HepG2 (cell line): ENCODE measurements around the gene FRMPD2. TPM values are rescaled to one million over a fixed set of nuclear protein-coding genes. Genes with fewer than 3 reads are reported as not detected.

Experiments used
- ATAC-seq: fragments of 200-7000 bp; cut with Tn5 transposase; 3 replicates; pipeline ENCODE4 v1.9.1; 2020; ENCODE audit warnings: mild to moderate bottlenecking, moderate library complexity
- BruUV-seq: library from RNA; stranded (reverse); fragments of 400-500 nt; replicated peaks from 2 replicates; lab custom pipeline; 2021; lab: Mats Ljungman, UMichigan
- CTCF ChIA-PET: fragments of 300-600 bp; formaldehyde crosslinking; extraction: SDS; loops from one replicate; lab custom pipeline; 2021; ENCODE audit warnings: low total read pairs, inconsistent platforms, low intra/inter-chr PET ratio; lab: Yijun Ruan, JAX
- POLR2A ChIA-PET: fragments of 350-600 bp; sonication (Branson Sonifier 250); formaldehyde crosslinking; loops from one replicate; lab custom pipeline; 2020; ENCODE audit warnings: antibody characterized with exemption, inconsistent platforms; lab: Yijun Ruan, JAX
- DNase-seq: peaks from one replicate; pipeline ENCODE4 v3.0.0-alpha.2; 2015; ENCODE audit warnings: low spot score
- FAIRE-seq: peaks from 3 replicates; lab custom pipeline; 2011; peaks lifted over from hg19 to GRCh38; lab: Jason Lieb, UNC
- H2AFZ ChIP-seq: one replicate; pipeline ENCODE4 v1.6.1; 2011; ENCODE audit warnings: low read length, inconsistent platforms
- H3K27ac ChIP-seq: fragments of 300-600 bp; 3 replicates; pipeline ENCODE4 v1.8.0; 2011; ENCODE audit warnings: mixed run types, mild to moderate bottlenecking, mixed read lengths, low read length, inconsistent platforms; ENCODE audit not compliant: insufficient read depth; ENCODE audit errors: extremely low read length
- H3K27me3 ChIP-seq, 2 experiments: fragments of 200-600 bp in 1 of 2; 2 replicates in 1 of 2; 3 replicates in 1 of 2; pipeline versions ENCODE4 v1.6.0 to v1.8.0; 2011; ENCODE audit warnings: low read length in 2 of 2, mild to moderate bottlenecking in 2 of 2, moderate library complexity in 2 of 2, inconsistent platforms in 1 of 2; ENCODE audit not compliant: insufficient read depth in 2 of 2, control insufficient read depth in 1 of 2
- H3K36me3 ChIP-seq, 2 experiments: fragments of 200-600 bp in 1 of 2; replicated peaks in 1 of 2; 2 replicates in 1 of 2; 3 replicates in 1 of 2; pipeline versions ENCODE4 v1.5.1 to v1.8.0; 2011; ENCODE audit warnings: low read length in 2 of 2, inconsistent platforms in 1 of 2; ENCODE audit not compliant: insufficient read depth in 2 of 2, control insufficient read depth in 1 of 2
- H3K4me1 ChIP-seq: 2 replicates; pipeline ENCODE4 v1.5.1; 2012; ENCODE audit warnings: low read length, inconsistent platforms; ENCODE audit not compliant: insufficient read depth
- H3K4me2 ChIP-seq: 2 replicates; pipeline ENCODE4 v1.6.0; 2011; ENCODE audit warnings: low read depth, low read length, inconsistent platforms
- H3K4me3 ChIP-seq, 3 experiments: fragments of 200-600 bp in 1 of 3; sonication (generic), shearing (Covaris generic) in 1 of 3; replicated peaks in 1 of 3; 2 replicates each; pipeline ENCODE4 v1.5.1; 2011 to 2016; ENCODE audit warnings: low read length in 3 of 3, inconsistent platforms in 2 of 3, low read depth in 2 of 3, mild to moderate bottlenecking in 2 of 3, control low read depth in 1 of 3, mixed read lengths in 1 of 3; ENCODE audit not compliant: insufficient read depth in 1 of 3
- H3K79me2 ChIP-seq: one replicate; pipeline ENCODE4 v1.6.1; 2011; ENCODE audit warnings: low read length, inconsistent platforms; ENCODE audit not compliant: insufficient read depth
- H3K9ac ChIP-seq: 2 replicates; pipeline ENCODE4 v1.6.0; 2011; ENCODE audit warnings: mild to moderate bottlenecking, low read depth, low read length, inconsistent platforms; ENCODE audit not compliant: insufficient read depth
- H3K9me3 ChIP-seq: 2 replicates; pipeline ENCODE4 v1.5.1; 2012; ENCODE audit warnings: mild to moderate bottlenecking, low read length
- H4K20me1 ChIP-seq: 2 replicates; pipeline ENCODE4 v1.6.0; 2011; ENCODE audit warnings: inconsistent platforms, mild to moderate bottlenecking, low read length, moderate library complexity; ENCODE audit not compliant: insufficient read depth
- GLI4 ChIP-seq: sonication (generic); formaldehyde crosslinking; IDR thresholded peaks from 2 replicates; pipeline ENCODE4 v1.5.1; 2020; ENCODE audit warnings: missing genetic modification reagents, mild to moderate bottlenecking, moderate library complexity, borderline replicate concordance
- HNRNPK ChIP-seq: fragments of 200-400 bp; formaldehyde crosslinking; IDR thresholded peaks from 2 replicates; pipeline ENCODE4 v1.6.1; 2018; ENCODE audit warnings: low read length, low read depth, moderate library complexity, mild to moderate bottlenecking; ENCODE audit not compliant: poor library complexity, severe bottlenecking
- MEIS1 ChIP-seq: sonication (generic); formaldehyde crosslinking; IDR thresholded peaks from 2 replicates; pipeline ENCODE4 v1.9.0; 2021; ENCODE audit warnings: mild to moderate bottlenecking, missing genetic modification reagents, moderate library complexity, borderline replicate concordance
- PHF20 ChIP-seq: sonication (generic); formaldehyde crosslinking; IDR thresholded peaks from 2 replicates; pipeline ENCODE4 v1.5.0; 2020; ENCODE audit warnings: mild to moderate bottlenecking, missing genetic modification reagents
- ZBTB7B ChIP-seq: sonication (generic); formaldehyde crosslinking; IDR thresholded peaks from 2 replicates; pipeline ENCODE4 v1.4.0; 2020; ENCODE audit warnings: missing genetic modification reagents
- ZBTB8A ChIP-seq: sonication (generic); formaldehyde crosslinking; IDR thresholded peaks from 2 replicates; pipeline ENCODE4 v1.4.0; 2020; ENCODE audit warnings: mild to moderate bottlenecking, low read depth, missing genetic modification reagents, borderline replicate concordance
- ZFAT ChIP-seq: sonication (generic); formaldehyde crosslinking; conservative IDR thresholded peaks from 2 replicates; pipeline ENCODE4 v1.8.1; 2023; ENCODE audit warnings: missing genetic modification reagents, inconsistent platforms
- ZMYM2 ChIP-seq: sonication (generic); formaldehyde crosslinking; IDR thresholded peaks from 2 replicates; pipeline ENCODE4 v1.8.0; 2022; ENCODE audit warnings: mild to moderate bottlenecking, missing genetic modification reagents
- ZNF367 ChIP-seq: sonication (generic); formaldehyde crosslinking; IDR thresholded peaks from 2 replicates; pipeline ENCODE4 v1.4.0; 2020; ENCODE audit warnings: missing genetic modification reagents, borderline replicate concordance
- ZNF792 ChIP-seq: IDR thresholded peaks from 2 replicates; pipeline ENCODE4 v1.6.1; 2016
- ZSCAN29 ChIP-seq: sonication (generic); formaldehyde crosslinking; conservative IDR thresholded peaks from 2 replicates; pipeline ENCODE4 v1.4.0; 2020; ENCODE audit warnings: mild to moderate bottlenecking, missing genetic modification reagents
- whole genome bisulfite sequencing: methylation state at CpG from one replicate; pipeline ENCODE4 v1.1.6; 2017; ENCODE audit warnings: low lambda C conversion rate; 5-methylcytosine and 5-hydroxymethylcytosine counted together
- in situ Hi-C: cut with HindIII; loops from 2 replicates; pipeline ENCODE4 v1.10.0; 2017; ENCODE audit warnings: low pct_unique_long_range_greater_than_20kb; ENCODE audit not compliant: extremely low pct_ligation_motif_present
- intact Hi-C: fragments of 100-400 bp; cut with micrococcal nuclease; formaldehyde crosslinking; loops from one replicate; pipeline ENCODE4 v1.10.0; 2022; ENCODE audit not compliant: unreplicated experiment
- polyA plus RNA-seq, 8 experiments: library from polyadenylated mRNA; depleted of rRNA in 3 of 8; stranded (reverse) in 7 of 8; unstranded in 1 of 8; fragments of >200 nt; fragmentation: Illumina TruSeq in 4 of 8; extraction: Trizol in 4 of 8; gene quantifications; 2 replicates each; pipeline versions ENCODE4 v1.2.1 to v1.2.3, GENCODE V29; 2011 to 2016; ENCODE audit warnings: low read depth in 4 of 8, missing spikeins in 1 of 8, mixed read lengths in 1 of 8; ENCODE audit not compliant: insufficient read depth in 1 of 8
- total RNA-seq, 5 experiments: library from RNA; depleted of rRNA; stranded (reverse); fragments of >200 nt; fragmentation: Illumina TruSeq; extraction: Trizol; gene quantifications; 2 replicates each; pipeline ENCODE4 v1.2.3, GENCODE V29; 2016; ENCODE audit warnings: low read depth in 1 of 5

Gene FRMPD2
- total and polyA plus RNA-seq, 2 of the 13 experiments (the other 11 are each of a cell fraction or from before 2014, with no cell fraction given): 0.45 to 1.3 TPM

DNA sequence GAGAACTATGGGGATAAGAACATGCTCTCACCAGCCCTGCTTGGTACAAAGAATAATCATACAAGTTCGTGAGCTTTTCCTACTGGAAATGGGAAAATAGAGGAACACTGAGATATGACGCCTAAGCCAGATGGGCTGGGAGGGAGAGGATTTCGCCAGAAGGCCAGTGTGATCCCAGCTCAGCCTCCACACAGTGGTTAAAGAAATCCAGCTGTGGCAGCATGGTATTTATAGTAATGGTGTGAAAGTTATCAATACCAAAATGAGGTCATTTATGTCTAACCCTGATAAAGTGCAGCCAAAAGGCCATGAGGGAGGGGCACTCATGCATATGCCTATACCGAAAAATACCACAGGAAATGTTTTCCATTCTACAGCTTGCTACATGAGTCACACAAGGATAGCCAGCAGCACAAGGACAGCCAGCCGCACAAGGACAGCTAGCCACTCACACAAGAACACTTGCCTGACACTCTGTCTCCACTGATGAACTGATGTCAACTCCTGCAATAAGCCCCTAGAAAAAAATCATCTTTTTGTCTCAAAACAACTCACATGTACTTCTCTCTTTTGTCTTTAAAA, 49.4 kb downstream of the FRMPD2 start:
- ATAC-seq: no peak
- no peaks in the 10 kb centered on the region for H4K20me1 ChIP-seq
- no peak overlapping the region for H3K27ac ChIP-seq
- intact Hi-C loops (no loop called here), in situ Hi-C loops (no loop called here)
- no peaks in the 10 kb centered on the region for H3K36me3 ChIP-seq
- BruUV-seq: no TSS peak
- H3K27me3 ChIP-seq: no peaks in the 10 kb centered on the region; a peak in 1 of 5 replicates
- TF ChIP-seq ZSCAN29: no peak
- no peak for TF ChIP-seq PHF20
- no peak for TF ChIP-seq ZNF367
- TF ChIP-seq GLI4 (CRISPR knock-in tag): no peak
- no peak for TF ChIP-seq ZBTB7B (CRISPR knock-in tag)
- no peak for TF ChIP-seq ZBTB8A
- no peak for TF ChIP-seq MEIS1 (CRISPR knock-in tag)
- no peak for TF ChIP-seq HNRNPK
- no peak for TF ChIP-seq ZNF792 (CRISPR knock-in tag)
- no peak for TF ChIP-seq ZMYM2 (CRISPR knock-in tag)
- TF ChIP-seq ZFAT (CRISPR knock-in tag): no peak
- TF ChIP-seq, all 625 proteins: peak for 0
- Histone ChIP-seq H3K9me3 (no peaks in the 10 kb centered on the region), H3K4me3 (no peak overlapping the region), H3K79me2 (no peaks in the 10 kb centered on the region), H2AFZ (no peak overlapping the region), H3K4me2 (no peak overlapping the region), H3K9ac (no peak overlapping the region), H3K4me1 (no peaks in the 10 kb centered on the region)
- DNase-seq (no peak), FAIRE-seq (no peak)
- WGBS: 38% methylated on average over 4 of the region's 5 CpGs
- CTCF ChIA-PET: no interaction called here
- POLR2A ChIA-PET: no interaction called here
